ENCODE measurements around the gene GLIS1.
"Not testable (repeated sequence)": the region's sequence is repeated elsewhere in the genome, so short reads cannot be mapped to it uniquely, and the experiment has no call there.

The GLIS1 gene

GRCh38 chr1:53653200-53653575 lies 85.8 kb downstream of the GLIS1 start:
- DNase-seq (ENCODE audit: low spot score), result no peak

GRCh38 chr1:53652441-53653199 lies 86.3 kb downstream of the GLIS1 start:
- no peak for DNase-seq (ENCODE audit: low spot score)

GRCh38 chr1:53651356-53651755 lies 87.6 kb downstream of the GLIS1 start:
- no peak for DNase-seq (ENCODE audit: low spot score)

- no peak for DNase-seq (ENCODE audit: low spot score)
Measured at GRCh38 chr1:53648516-53648915, 90.4 kb downstream of the GLIS1 start.

- not testable (repeated sequence) for DNase-seq (ENCODE audit: low spot score)
Measured at GRCh38 chr1:53647915-53648314, 91.0 kb downstream of the GLIS1 start.

GRCh38 chr1:53646732-53647131 lies 92.2 kb downstream of the GLIS1 start:
- DNase-seq (ENCODE audit: low spot score), result no peak

GRCh38 chr1:53645690-53646078 lies 93.3 kb downstream of the GLIS1 start:
- no peak for DNase-seq (ENCODE audit: low spot score)

GRCh38 chr1:53644909-53645689 lies 93.9 kb downstream of the GLIS1 start:
- DNase-seq (ENCODE audit: low spot score), result no peak

GRCh38 chr1:53644496-53644895 lies 94.5 kb downstream of the GLIS1 start:
- no peak for DNase-seq (ENCODE audit: low spot score)

- DNase-seq (ENCODE audit: low spot score), result no peak
Measured at GRCh38 chr1:53643881-53644390, 95.0 kb downstream of the GLIS1 start.

- DNase-seq (ENCODE audit: low spot score), result no peak
Measured at GRCh38 chr1:53643041-53643880, 95.7 kb downstream of the GLIS1 start.

GRCh38 chr1:53642607-53643006 lies 96.4 kb downstream of the GLIS1 start:
- DNase-seq (ENCODE audit: low spot score), result no peak

- no peak for DNase-seq (ENCODE audit: low spot score)
Measured at GRCh38 chr1:53642215-53642555, 96.8 kb downstream of the GLIS1 start.

- no peak for DNase-seq (ENCODE audit: low spot score)
Measured at GRCh38 chr1:53641481-53642214, 97.3 kb downstream of the GLIS1 start.

- no peak for DNase-seq (ENCODE audit: low spot score)
Measured at GRCh38 chr1:53640701-53641075, 98.3 kb downstream of the GLIS1 start.

- no peak for DNase-seq (ENCODE audit: low spot score)
Measured at GRCh38 chr1:53639996-53640700, 98.8 kb downstream of the GLIS1 start.

- DNase-seq (ENCODE audit: low spot score), result peak; percentile 49
Measured at GRCh38 chr1:53639251-53639763, 99.7 kb downstream of the GLIS1 start.

GRCh38 chr1:53638360-53639035 lies 100.5 kb downstream of the GLIS1 start:
- no peak for DNase-seq (ENCODE audit: low spot score)

- DNase-seq (ENCODE audit: low spot score), result no peak
Measured at GRCh38 chr1:53637511-53638359, 101.2 kb downstream of the GLIS1 start.

Measured in LoVo (cell line).